Activated T-cell treated with anti-CD3 and anti-CD28 coated beads, Interleukin-2, amount 50 U/mL, for 24 hours (primary cell): ENCODE measurements around the gene ZBTB11.
"Not testable (repeated sequence)": the region's sequence is repeated elsewhere in the genome, so short reads cannot be mapped to it uniquely, and the experiment has no call there.

Experiments used
- DNase-seq: peaks from one replicate; pipeline ENCODE4 v3.0.0-alpha.2; 2020
- H3K27ac Mint-ChIP-seq: 2 replicates; pipeline ENCODE4 v1.8.0; 2020; ENCODE audit warnings: mild to moderate bottlenecking, mixed read lengths
- H3K27me3 Mint-ChIP-seq: 2 replicates; pipeline ENCODE4 v1.8.0; 2020; ENCODE audit warnings: mixed read lengths
- H3K36me3 Mint-ChIP-seq: 2 replicates; pipeline ENCODE4 v1.8.0; 2020; ENCODE audit warnings: low read depth, mixed read lengths
- H3K4me1 Mint-ChIP-seq: 2 replicates; pipeline ENCODE4 v1.8.0; 2020; ENCODE audit warnings: low read depth, mixed read lengths
- H3K4me3 Mint-ChIP-seq: 2 replicates; pipeline ENCODE4 v1.8.0; 2020; ENCODE audit warnings: mild to moderate bottlenecking, moderate library complexity, mixed read lengths
- H3K9me3 Mint-ChIP-seq: 2 replicates; pipeline ENCODE4 v1.8.0; 2020; ENCODE audit warnings: mixed read lengths

Gene ZBTB11

GRCh38 chr3:101676765-101677435, at the start of gene ZBTB11:
TSS of gene ZBTB11 (minus strand) at chr3:101677132. CDS start at chr3:101676914, 218 bp downstream.
- H3K36me3 Mint-ChIP-seq = peaks cover 88% of the 10 kb centered on the region
- H3K4me3 Mint-ChIP-seq = peak within 1 kb of the TSS; percentile 96
- H3K27ac Mint-ChIP-seq = peak within 1 kb of the TSS; percentile 98
- DNase-seq = peak; percentile 100
- no peaks in the 10 kb centered on the region for H3K27me3 Mint-ChIP-seq
- H3K4me1 Mint-ChIP-seq = peaks cover 63% of the 10 kb centered on the region
- H3K9me3 Mint-ChIP-seq = no peaks in the 10 kb centered on the region

DNA sequence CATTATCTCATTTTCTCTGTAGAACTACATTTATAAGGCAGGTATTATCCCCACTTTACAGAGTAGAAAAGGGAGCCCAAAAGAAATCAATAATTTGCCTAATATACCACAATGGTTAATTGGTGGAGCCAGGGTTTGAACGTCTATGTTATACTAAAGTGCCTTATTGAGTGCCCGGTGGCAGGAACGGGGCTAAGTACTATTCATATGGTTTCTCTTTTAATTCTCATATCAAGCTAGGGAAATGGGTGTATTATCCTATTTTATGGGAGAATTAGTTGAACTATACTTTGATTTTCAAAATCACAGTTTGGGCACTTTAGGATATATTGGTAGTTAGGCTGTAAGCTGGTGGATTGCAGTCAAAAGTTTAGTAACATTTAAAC, 49.0 kb upstream of the ZBTB11 start:
- peaks cover 41% of the 10 kb centered on the region for H3K4me1 Mint-ChIP-seq
- H3K27me3 Mint-ChIP-seq = no peaks in the 10 kb centered on the region
- H3K4me3 Mint-ChIP-seq = peak overlapping the region; percentile 97
- H3K36me3 Mint-ChIP-seq = peaks cover 55% of the 10 kb centered on the region
- H3K27ac Mint-ChIP-seq = peak overlapping the region; percentile 98
- H3K9me3 Mint-ChIP-seq = no peaks in the 10 kb centered on the region
- DNase-seq = no peak

GRCh38 chr3:101725194-101725889, 48.4 kb upstream of the ZBTB11 start:
- Mint-ChIP-seq H3K36me3 (peaks cover 50% of the 10 kb centered on the region), H3K27ac (peak overlapping the region; percentile 98), H3K9me3 (no peaks in the 10 kb centered on the region), H3K4me1 (peaks cover 43% of the 10 kb centered on the region), H3K4me3 (peak overlapping the region; percentile 97), H3K27me3 (no peaks in the 10 kb centered on the region)
- DNase-seq = peak; percentile 63

- Mint-ChIP-seq H3K9me3 (no peaks in the 10 kb centered on the region), H3K36me3 (peaks cover 43% of the 10 kb centered on the region), H3K4me3 (peak within 1 kb of the TSS; percentile 97), H3K27me3 (no peaks in the 10 kb centered on the region), H3K4me1 (peaks cover 48% of the 10 kb centered on the region), H3K27ac (peak within 1 kb of the TSS; percentile 98)
- peak; percentile 92 for DNase-seq
Observed at GRCh38 chr3:101724329-101725193, 47.6 kb upstream of the ZBTB11 start, which contains the start of gene CEP97. TSS of gene CEP97 (plus strand) at chr3:101724614. CDS start at chr3:101724677, 63 bp downstream.

DNA sequence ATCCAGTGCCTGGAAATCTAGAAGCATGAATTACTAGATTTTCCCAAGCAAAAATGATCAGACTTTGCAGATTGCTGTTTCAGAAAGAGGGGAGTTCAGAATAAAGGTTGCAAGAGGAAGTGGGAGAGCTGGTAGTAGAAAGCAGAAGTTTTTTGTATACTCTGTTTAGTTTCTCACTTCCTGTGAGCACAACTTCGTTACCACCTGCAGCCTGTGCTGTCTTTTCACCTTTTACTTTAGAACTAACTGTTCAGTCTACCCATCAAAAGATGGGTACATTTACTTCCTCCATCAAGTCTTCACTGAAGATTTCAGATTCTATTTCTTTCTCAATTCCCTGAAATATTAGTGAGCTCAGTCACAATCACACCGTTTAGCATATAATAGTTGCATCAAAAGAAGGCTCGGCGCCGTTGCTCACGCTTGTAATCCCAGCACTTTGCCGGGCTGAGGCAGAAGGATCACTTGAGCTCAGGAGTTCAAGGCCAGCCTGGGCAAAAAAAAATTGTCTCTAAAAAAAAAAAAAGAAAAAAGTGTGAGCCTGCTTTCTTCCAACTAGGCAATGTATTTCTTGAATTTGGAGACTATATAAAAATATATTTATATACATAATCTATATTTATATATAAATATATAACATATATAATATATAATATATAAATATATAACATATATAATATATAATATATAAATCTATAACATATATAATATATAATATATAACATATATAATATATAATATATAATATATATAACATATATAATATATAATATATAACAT, 45.7 kb upstream of the ZBTB11 start:
- no peak for DNase-seq
- peak overlapping the region; percentile 85 for H3K27ac Mint-ChIP-seq
- H3K4me3 Mint-ChIP-seq = peak overlapping the region; percentile 32
- H3K9me3 Mint-ChIP-seq = no peaks in the 10 kb centered on the region
- no peaks in the 10 kb centered on the region for H3K27me3 Mint-ChIP-seq
- peaks cover 48% of the 10 kb centered on the region for H3K4me1 Mint-ChIP-seq
- H3K36me3 Mint-ChIP-seq = peaks cover 25% of the 10 kb centered on the region

DNA sequence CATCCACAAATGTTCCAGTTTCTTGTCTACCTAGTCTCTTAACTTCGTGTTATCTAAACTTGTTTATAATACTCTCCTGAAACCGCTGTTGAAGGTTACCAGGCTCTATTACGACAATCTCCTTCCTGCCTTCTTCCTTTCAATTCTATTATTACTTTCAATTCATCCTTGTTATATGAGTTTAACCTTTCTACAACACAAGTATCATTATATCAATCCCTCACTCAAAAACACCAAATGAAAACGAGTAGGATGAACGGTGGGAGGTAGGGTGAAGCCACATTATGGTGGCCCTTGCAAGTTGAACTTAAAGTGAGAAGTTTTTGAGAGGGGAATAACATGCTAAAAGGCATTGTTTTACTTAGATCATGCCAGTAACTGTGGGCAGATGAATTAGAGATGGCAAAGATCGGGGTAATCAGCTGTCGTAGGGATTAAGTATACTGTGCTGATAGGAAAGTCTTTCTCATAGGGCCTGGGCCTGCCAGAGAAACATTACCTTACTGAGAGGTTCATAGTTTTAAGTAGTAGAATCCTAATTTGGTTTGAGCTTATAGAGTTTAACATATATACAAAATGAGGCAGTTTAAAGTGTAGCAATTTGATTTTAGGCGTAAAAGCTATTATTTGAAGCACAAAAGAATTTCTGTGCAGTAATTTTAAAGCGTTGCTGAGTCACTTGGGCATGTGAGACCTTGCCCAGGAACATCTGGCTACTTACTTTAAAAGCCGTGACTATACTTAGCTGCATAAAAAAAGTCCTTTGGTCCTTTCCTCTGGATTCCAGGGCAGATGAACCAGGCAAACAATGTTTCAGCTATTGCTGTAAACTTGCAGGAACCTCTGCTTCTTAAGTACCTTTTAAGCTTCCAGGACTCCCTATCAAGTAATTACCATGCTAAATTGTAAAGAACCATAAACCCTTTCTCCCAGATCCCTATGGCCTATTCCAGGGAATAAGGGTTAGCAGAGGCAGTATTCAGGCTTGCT, 44.2 kb upstream of the ZBTB11 start:
- H3K4me1 Mint-ChIP-seq = peaks cover 41% of the 10 kb centered on the region
- no peak for DNase-seq
- peak overlapping the region; percentile 85 for H3K27ac Mint-ChIP-seq
- H3K36me3 Mint-ChIP-seq = peaks cover 13% of the 10 kb centered on the region
- peak overlapping the region; percentile 40 for H3K4me3 Mint-ChIP-seq
- no peaks in the 10 kb centered on the region for H3K27me3 Mint-ChIP-seq
- H3K9me3 Mint-ChIP-seq = no peaks in the 10 kb centered on the region

DNA sequence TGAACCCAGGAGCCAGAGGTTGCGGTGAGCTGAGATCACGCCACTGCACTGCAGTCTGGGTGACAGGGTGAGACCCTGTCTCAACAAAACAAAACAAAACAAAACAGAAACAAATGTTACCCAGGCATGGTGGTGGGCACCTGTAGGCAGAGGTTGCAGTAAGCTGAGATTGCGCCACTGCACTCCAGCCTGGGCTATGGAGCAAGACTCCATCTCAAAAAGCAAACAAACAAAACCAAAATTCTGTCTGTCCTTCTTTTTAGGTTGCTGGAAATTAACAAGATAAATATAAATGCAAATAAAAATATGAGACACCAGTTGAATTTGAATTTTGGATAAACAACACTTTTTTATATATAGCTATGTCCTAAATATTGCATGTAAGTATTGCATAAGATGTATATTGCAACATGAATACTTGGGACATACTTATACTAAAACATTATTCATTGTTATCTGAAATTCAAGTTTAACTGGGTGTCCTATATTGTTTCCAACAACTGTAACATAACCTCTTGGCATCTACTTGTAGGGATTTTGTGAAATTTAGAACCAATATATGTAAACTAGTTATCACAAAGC, 42.8 kb upstream of the ZBTB11 start:
- H3K36me3 Mint-ChIP-seq = peaks cover 4% of the 10 kb centered on the region
- H3K27ac Mint-ChIP-seq = no peak overlapping the region
- H3K9me3 Mint-ChIP-seq = no peaks in the 10 kb centered on the region
- H3K4me3 Mint-ChIP-seq = no peak overlapping the region
- H3K27me3 Mint-ChIP-seq = no peaks in the 10 kb centered on the region
- peaks cover 35% of the 10 kb centered on the region for H3K4me1 Mint-ChIP-seq
- DNase-seq = no peak

GRCh38 chr3:101718455-101718854, 41.5 kb upstream of the ZBTB11 start:
- Mint-ChIP-seq H3K4me3 (no peak overlapping the region), H3K36me3 (no peaks in the 10 kb centered on the region), H3K27ac (no peak overlapping the region), H3K4me1 (peaks cover 30% of the 10 kb centered on the region), H3K27me3 (no peaks in the 10 kb centered on the region), H3K9me3 (no peaks in the 10 kb centered on the region)
- no peak for DNase-seq

- no peaks in the 10 kb centered on the region for H3K36me3 Mint-ChIP-seq
- no peak for DNase-seq
- H3K4me3 Mint-ChIP-seq = no peak overlapping the region
- H3K4me1 Mint-ChIP-seq = no peaks in the 10 kb centered on the region
- H3K27ac Mint-ChIP-seq = no peak overlapping the region
- no peaks in the 10 kb centered on the region for H3K27me3 Mint-ChIP-seq
- H3K9me3 Mint-ChIP-seq = no peaks in the 10 kb centered on the region
Observed at GRCh38 chr3:101709126-101709525, 32.2 kb upstream of the ZBTB11 start.

DNA sequence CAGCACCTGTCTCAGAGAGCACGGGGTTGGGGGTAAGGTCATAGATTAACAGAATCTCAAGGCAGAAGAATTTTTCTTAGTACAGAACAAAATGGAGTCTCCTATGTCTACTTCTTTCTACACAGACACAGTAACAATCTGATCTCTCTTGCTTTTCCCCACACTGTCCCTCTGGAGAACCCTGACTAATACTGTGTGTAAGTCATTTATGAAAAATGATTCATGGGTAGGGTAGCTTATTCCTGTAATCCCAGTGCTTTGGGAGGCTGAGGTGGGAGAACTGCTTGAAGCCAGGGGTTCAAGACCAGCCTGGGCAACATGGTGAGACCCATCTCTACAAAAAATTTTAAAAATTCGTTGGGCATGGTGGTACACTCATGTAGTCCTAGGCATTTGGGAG, 27.7 kb upstream of the ZBTB11 start:
- H3K9me3 Mint-ChIP-seq, H3K27ac Mint-ChIP-seq, H3K4me3 Mint-ChIP-seq, DNase-seq, H3K4me1 Mint-ChIP-seq, H3K36me3 Mint-ChIP-seq, H3K27me3 Mint-ChIP-seq: not testable (repeated sequence)

GRCh38 chr3:101703169-101703568, 26.2 kb upstream of the ZBTB11 start:
- DNase-seq = no peak
- Mint-ChIP-seq H3K4me3 (no peak overlapping the region), H3K27me3 (no peaks in the 10 kb centered on the region), H3K27ac (no peak overlapping the region), H3K36me3 (peaks cover 1% of the 10 kb centered on the region), H3K4me1 (no peaks in the 10 kb centered on the region), H3K9me3 (no peaks in the 10 kb centered on the region)

DNA sequence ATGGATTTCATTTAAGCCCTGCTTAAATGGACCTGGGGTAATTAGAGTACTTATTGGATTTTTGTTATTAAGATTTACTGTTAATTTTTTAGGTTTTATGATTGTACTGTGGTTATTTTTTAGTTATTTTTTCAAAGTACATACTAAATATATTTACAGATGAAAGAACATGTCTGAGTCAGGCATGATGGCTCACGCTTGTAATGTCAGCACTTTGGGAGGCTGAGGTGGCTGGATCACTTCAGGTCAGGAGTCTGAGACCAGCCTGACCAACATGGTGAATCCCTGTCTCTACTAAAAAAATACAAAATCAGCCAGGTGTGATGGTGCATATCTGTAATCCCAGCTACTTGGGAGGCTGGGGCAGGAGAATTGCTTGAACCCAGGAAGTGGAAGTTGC, 25.8 kb upstream of the ZBTB11 start:
- no peak for DNase-seq
- Mint-ChIP-seq H3K27me3 (no peaks in the 10 kb centered on the region), H3K9me3 (no peaks in the 10 kb centered on the region), H3K4me1 (no peaks in the 10 kb centered on the region), H3K27ac (no peak overlapping the region), H3K36me3 (peaks cover 1% of the 10 kb centered on the region), H3K4me3 (no peak overlapping the region)
